ENCODE results near the gene IDI2.

DNA sequence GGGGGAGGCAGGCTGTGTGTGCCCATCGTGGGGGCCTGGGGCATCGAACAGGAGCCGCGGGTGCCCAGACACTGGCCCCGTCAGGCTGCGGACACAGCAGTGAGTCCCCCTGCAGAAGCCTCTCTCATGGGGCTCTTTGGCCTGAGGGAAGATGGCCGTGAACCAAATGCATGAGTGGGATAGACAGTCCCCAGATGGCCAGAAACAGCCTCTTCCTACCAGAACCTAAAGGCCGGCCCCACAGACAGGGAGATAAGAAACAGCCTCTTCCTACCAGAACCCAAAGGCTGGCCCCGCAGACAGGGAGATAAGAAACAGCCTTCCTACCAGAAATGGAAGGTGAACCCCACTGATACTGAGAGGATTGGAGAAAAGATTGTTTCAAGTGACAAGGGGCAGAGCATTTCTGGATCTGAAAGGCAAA is 16.6 kb downstream of the IDI2 start:
- TF ChIP-seq POLR2A (IDR thresholded peaks at IDR 0.05; ENCODE audit: low read length) (no peak), CTCF (IDR thresholded peaks at IDR 0.05) (no peak), RAD21 (conservative IDR thresholded peaks at IDR 0.05 in 1 of 2, IDR thresholded peaks at IDR 0.05 in 1 of 2) (no peak), BCL3 (IDR thresholded peaks at IDR 0.05) (no peak), NR3C1 (IDR thresholded peaks at IDR 0.05) (no peak), CBX8 (IDR thresholded peaks at IDR 0.05) (no peak)

All from A549 (cell line).